DMS79 treated with DMSO at 0.1 percent for 48 hours (cell line): Measurements from ENCODE around the gene NKD2.
"Not testable (repeated sequence)": the region's sequence is repeated elsewhere in the genome, so short reads cannot be mapped to it uniquely, and the experiment has no call there.

Source experiments
- DNase-seq: peaks from one replicate; lab custom pipeline; 2025; lab: John Stamatoyannopoulos, UW

Gene NKD2

DNA sequence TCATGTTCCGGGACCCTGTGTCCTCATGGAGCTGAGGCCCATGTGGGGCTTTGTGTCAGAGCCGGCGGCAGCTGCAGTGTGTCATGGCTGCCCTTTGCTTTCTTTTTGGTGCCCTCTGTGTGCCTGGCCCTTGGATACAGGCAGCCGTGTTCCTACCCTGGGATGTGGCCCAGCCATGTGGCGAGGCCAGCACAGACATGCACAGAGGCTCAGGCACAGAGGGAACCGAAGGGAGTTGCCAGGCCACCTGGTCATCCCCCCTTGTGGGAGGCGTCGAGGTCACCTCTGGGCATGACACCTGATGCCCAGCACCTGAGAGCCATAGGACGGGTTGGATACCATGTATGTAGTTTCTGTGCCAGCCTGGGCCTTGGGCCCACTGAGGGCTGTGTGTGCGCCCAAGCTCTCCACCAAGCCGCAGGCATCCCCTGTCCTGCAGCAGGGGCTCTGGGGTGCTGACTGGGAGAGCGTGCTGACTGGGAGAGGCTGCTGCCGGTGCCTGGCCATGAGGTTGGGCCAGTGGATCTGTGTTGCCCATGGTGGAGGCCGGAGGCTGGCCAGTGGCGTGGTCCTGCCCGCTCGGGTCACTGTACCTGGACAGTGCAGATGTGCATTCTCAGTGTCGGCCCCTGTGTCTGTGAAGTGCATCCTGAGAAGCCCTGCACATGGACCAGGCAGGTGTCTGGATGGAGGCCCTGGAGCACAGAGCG lies 4.8 kb downstream of the NKD2 start:
- no peak for DNase-seq

- no peak for DNase-seq
These were observed 5.3 kb downstream of the NKD2 start for GRCh38 chr5:1013948-1014301.

DNA sequence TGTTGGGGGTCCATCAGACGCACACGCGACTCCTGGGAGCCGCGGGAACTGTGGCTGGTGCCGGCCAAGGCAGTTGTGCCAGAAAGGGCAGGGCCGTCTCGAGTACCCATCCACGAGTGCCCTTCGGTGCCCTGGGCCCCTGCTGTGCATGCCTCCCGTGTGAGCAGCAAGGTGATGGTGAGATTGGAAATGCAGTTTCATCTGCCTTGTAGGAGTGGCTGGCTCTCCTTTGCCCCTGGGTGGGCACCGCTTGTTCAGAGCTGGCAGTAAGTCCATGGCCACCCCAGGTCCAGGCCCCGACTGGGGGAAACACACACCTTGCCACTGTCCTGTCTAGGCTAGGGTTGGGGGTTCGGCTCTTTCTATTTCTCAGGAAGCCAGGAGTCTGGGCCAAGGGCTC lies 5.7 kb downstream of the NKD2 start:
- no peak for DNase-seq

GRCh38 chr5:1014781-1015221 lies 6.2 kb downstream of the NKD2 start:
- DNase-seq = no peak

GRCh38 chr5:1015507-1015906 lies 6.9 kb downstream of the NKD2 start:
- DNase-seq = no peak

- no peak for DNase-seq
These were observed 7.4 kb downstream of the NKD2 start for GRCh38 chr5:1016036-1016435.

DNA sequence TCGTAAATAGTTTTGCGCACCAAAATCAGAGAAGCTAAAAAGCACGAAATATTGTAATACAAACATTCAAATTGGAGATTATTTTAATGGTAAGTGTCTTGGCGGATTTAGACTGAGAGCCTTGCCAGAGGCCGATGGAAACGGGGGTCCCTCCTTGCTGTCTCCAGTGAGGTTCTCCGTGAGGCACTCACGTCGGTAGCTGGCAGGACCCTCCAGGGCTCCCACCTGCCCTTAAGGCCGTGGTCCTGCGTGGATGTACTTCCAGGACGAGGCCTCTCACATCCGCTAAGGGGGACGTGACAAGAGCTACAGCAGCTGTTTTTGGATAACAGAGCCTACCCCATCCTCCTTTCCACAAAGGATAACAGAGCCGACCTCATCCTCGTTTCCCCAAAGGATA lies 7.9 kb downstream of the NKD2 start:
- DNase-seq = no peak

GRCh38 chr5:1017056-1017455 lies 8.5 kb downstream of the NKD2 start:
- DNase-seq = no peak

- DNase-seq = no peak
These were observed 9.3 kb downstream of the NKD2 start for GRCh38 chr5:1017691-1018455.

- DNase-seq = no peak
These were observed 10.0 kb downstream of the NKD2 start for GRCh38 chr5:1018596-1018995.

- no peak for DNase-seq
These were observed 10.7 kb downstream of the NKD2 start for GRCh38 chr5:1019001-1019905.

- DNase-seq = no peak
These were observed 11.9 kb downstream of the NKD2 start for GRCh38 chr5:1020452-1020961.

- DNase-seq = no peak
These were observed 12.8 kb downstream of the NKD2 start for GRCh38 chr5:1021136-1021968.

DNA sequence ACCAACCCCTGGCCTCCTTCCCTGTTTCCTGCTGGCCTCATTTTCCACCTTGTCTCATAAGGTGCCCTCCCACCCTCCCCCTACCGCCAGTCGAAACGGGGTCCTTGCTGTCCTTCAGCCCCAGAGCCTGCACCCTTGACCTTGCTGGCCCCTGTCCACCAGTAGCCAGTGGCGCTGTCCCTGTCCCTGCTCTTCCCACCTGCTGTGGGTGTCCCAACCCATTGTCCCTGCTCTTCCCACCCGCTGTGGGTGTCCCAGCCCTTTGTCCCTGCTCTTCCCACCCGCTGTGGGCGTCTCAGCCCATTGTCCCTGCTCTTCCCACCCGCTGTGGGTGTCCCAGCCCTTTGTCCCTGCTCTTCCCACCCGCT lies 13.4 kb downstream of the NKD2 start:
- DNase-seq = not testable (repeated sequence)

- no peak for DNase-seq
These were observed 18.4 kb downstream of the NKD2 start for GRCh38 chr5:1026700-1027621.

DNA sequence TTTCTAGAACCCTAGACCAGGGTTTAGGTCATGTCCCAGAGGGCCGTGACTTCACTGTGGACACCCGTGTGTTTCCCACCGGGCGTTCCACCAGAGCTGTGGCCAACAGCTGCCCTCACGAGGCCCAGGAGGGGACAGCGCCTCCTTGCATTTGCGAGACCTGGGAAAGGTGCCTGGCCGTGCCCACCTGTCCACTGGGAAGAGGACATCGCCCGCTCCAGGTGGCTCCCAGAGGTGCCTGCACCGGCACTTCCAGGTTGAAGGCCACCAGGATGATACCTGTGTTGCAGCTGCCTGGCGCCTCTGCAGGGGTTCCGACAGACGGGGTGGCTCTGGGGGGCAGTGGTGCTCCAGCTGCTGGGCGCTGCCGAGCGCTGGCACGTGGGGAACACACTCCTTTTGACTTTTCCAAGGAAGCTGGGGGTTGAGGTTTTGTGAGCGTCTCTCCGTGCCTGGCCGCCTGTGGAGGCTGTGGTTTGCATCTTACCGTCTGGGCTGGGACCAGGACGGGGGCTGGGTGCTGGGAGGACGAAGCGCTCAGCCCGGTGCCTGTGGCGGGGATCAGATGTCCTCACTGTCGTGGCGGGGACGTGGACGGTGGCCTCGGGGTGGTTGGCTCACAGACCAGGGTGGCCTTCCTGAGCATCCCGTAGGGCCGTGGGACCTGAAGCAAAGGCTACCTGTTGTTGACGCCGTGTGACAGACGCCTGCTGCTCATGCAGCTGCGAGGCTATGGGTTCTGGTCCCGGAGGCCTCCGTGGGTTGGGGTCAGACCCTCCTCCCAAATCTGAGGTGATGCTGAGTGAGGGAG lies 19.2 kb downstream of the NKD2 start:
- no peak for DNase-seq

GRCh38 chr5:1028481-1029281 lies 20.1 kb downstream of the NKD2 start:
- no peak for DNase-seq

DNA sequence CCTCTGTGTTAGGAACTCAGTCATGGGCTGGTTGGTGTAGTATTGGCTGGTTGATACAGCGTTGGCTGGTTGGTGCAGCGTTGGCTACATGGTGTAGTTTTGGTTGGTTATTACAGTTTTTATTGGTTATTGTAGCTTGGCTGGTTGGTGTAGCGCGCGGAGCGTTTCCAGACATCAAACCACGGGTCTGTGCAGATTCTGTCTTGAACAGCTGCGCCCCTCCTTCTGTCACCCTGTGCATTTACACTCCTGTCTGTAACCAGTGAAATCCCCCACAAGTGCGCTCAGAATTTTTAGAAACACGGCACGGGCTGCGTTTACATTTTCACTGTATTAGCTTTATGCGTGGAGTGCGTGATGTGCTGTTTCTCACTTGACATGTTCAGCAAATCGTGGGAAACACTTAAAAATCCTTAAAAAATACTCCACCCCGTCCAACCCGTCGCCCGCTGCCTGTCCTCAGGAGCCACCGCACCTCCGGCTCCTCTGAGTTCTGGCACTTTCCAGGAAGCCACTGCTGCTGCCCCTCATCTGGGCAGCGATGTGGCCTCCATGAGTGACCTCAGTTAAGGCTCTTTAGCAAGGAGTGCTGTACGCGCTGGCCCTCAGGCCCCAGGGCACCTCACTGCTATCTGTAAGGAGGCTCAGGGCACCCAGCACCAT lies 20.8 kb downstream of the NKD2 start:
- DNase-seq = no peak
